ENCODE measurements around the gene ALPG. TPM values are rescaled to one million over a fixed set of nuclear protein-coding genes. Genes with fewer than 3 reads are reported as not detected.

The ALPG gene
- total RNA-seq, 1 experiment from 2014 or later = 0.10 TPM

GRCh38 chr2:232382331-232383225 lies 24.1 kb upstream of the ALPG start:
- no peak overlapping the region for H3K4me3 ChIP-seq (replicated peaks in 1 of 2; ENCODE audit: low read depth in 1 of 2, low read length in 2 of 2)
- H3K4me2 ChIP-seq (ENCODE audit: low read length) = no peak overlapping the region
- no peaks in the 10 kb centered on the region for H3K9me3 ChIP-seq (ENCODE audit: control insufficient read depth in 1 of 2, insufficient read depth in 1 of 2, low read depth in 1 of 2, low read length in 2 of 2)
- H3K9ac ChIP-seq (ENCODE audit: low read length) = no peak overlapping the region
- H3K36me3 ChIP-seq (ENCODE audit: control insufficient read depth in 1 of 2, insufficient read depth in 2 of 2, low read length in 2 of 2) = no peaks in the 10 kb centered on the region
- no peak for DNase-seq (ENCODE audit: low read depth, low spot score)
- intact Hi-C loops (cut with micrococcal nuclease) = no loop called here
- ChIA-PET RAD21 (ENCODE audit: low non-redundant PET in 1 of 2, low total read pairs in 2 of 2, uncharacterized antibody in 2 of 2, unreplicated experiment in 2 of 2) (no interaction called here), CTCF (no interaction called here), POLR2A (no interaction called here)
- peaks cover 16 to 23% of the 10 kb centered on the region in 2 experiments for H3K4me1 ChIP-seq (ENCODE audit: control insufficient read depth in 1 of 2, insufficient read depth in 2 of 2, low read length in 2 of 2)
- H3K9me2 ChIP-seq (ENCODE audit: insufficient read depth) = no peaks in the 10 kb centered on the region
- no peak for ATAC-seq
- no peak overlapping the region for H2AFZ ChIP-seq (ENCODE audit: low read depth, low read length, poor library complexity, severe bottlenecking)
- H4K20me1 ChIP-seq (ENCODE audit: insufficient read depth) = no peaks in the 10 kb centered on the region
- H3K27ac ChIP-seq (ENCODE audit: low read depth, low read length) = no peak overlapping the region
- H3K79me2 ChIP-seq (ENCODE audit: insufficient read depth, low read length) = no peaks in the 10 kb centered on the region
- TF ChIP-seq ZNF274 (IDR thresholded peaks at IDR 0.05; ENCODE audit: low read depth, low read length) (no peak), CEBPB (IDR thresholded peaks at IDR 0.05; ENCODE audit: low read depth) (no peak), CBX3 (IDR thresholded peaks at IDR 0.05; ENCODE audit: low read depth) (no peak), ZFX (IDR thresholded peaks at IDR 0.05) (no peak), EZH2phosphoT487 (IDR thresholded peaks at IDR 0.05; ENCODE audit: borderline replicate concordance) (no peak), TCF7L2 (IDR thresholded peaks at IDR 0.05; ENCODE audit: borderline replicate concordance, extremely low read depth, insufficient read depth, insufficient read length) (no peak), EZH2 (IDR thresholded peaks at IDR 0.05) (no peak), RAD21 (IDR thresholded peaks at IDR 0.05; ENCODE audit: low read depth) (no peak), EGR1 (IDR thresholded peaks at IDR 0.05; ENCODE audit: low read depth) (no peak), ATF3 (IDR thresholded peaks at IDR 0.05) (no peak), SP1 (IDR thresholded peaks at IDR 0.05; ENCODE audit: low read depth) (no peak), SIN3A (IDR thresholded peaks at IDR 0.05; ENCODE audit: low read depth) (no peak), YY1 (IDR thresholded peaks at IDR 0.05; ENCODE audit: extremely low read depth, insufficient replicate concordance, low read depth, low read length) (no peak), ELF1 (IDR thresholded peaks at IDR 0.05; ENCODE audit: borderline replicate concordance, low read depth) (no peak), POLR2AphosphoS5 (IDR thresholded peaks at IDR 0.05; ENCODE audit: low read depth, low read length) (no peak), CTCF (IDR thresholded peaks at IDR 0.05 in 2 of 3, conservative IDR thresholded peaks at IDR 0.05 in 1 of 3; ENCODE audit: borderline replicate concordance in 1 of 3, insufficient read depth in 1 of 3, low read depth in 2 of 3, low read length in 2 of 3) (no peak), MAX (IDR thresholded peaks at IDR 0.05) (no peak), SRF (IDR thresholded peaks at IDR 0.05; ENCODE audit: low read depth) (no peak)
- no TSS peak for BruUV-seq (replicated peaks)
- no peaks in the 10 kb centered on the region for H3K27me3 ChIP-seq (ENCODE audit: insufficient read depth, low read length)

All from HCT116 (cell line).